Thoracic aorta (tissue), 2 donors: ENCODE results near the gene NR3C2. TPM values are rescaled to one million over a fixed set of nuclear protein-coding genes. Genes with fewer than 3 reads are reported as not detected.
A peak's percentile ranks its signal among the peaks of the same experiment; 100 is the strongest.

Experiments used
- ATAC-seq: fragments of 150-250 bp; one replicate; pipeline ENCODE4 v1.8.0; 2017; ENCODE audit warnings: low read depth; ENCODE audit not compliant: insufficient number of reproducible peaks, low FRiP score
- DNase-seq: peaks from one replicate; pipeline ENCODE4 v3.0.0-alpha.2; 2020; ENCODE audit warnings: low spot score
- H3K27ac ChIP-seq, 2 donors: fragments of 200-600 bp; sonication (generic); 1 replicate in 1 of 2; 2 replicates in 1 of 2; pipeline ENCODE4 v1.5.1; 2016; ENCODE audit warnings: mild to moderate bottlenecking in 2 of 2, moderate library complexity in 2 of 2
- H3K27me3 ChIP-seq: fragments of 200-600 bp; sonication (generic); replicated peaks from 2 replicates; pipeline ENCODE4 v1.6.0; 2016; ENCODE audit warnings: mild to moderate bottlenecking; ENCODE audit not compliant: insufficient read depth
- H3K36me3 ChIP-seq: fragments of 200-600 bp; sonication (generic); one replicate; pipeline ENCODE4 v1.5.1; 2016
- H3K4me1 ChIP-seq, 2 donors: fragments of 200-600 bp; sonication (generic); 1 replicate in 1 of 2; 2 replicates in 1 of 2; pipeline versions ENCODE4 v1.5.1 to v1.6.0; 2016; ENCODE audit warnings: low read depth in 2 of 2, mild to moderate bottlenecking in 1 of 2; ENCODE audit not compliant: control insufficient read depth in 1 of 2
- H3K4me3 ChIP-seq: fragments of 200-600 bp; sonication (generic); 2 replicates; pipeline ENCODE4 v1.5.1; 2016; ENCODE audit warnings: mild to moderate bottlenecking
- H3K9me3 ChIP-seq: fragments of 200-600 bp; sonication (generic); 2 replicates; pipeline ENCODE4 v1.5.1; 2016
- total RNA-seq, 2 donors: library from RNA; depleted of rRNA; stranded (reverse); fragments of >200 nt; gene quantifications; one replicate each; pipeline versions ENCODE4 v1.1.0 to v1.2.3, GENCODE V29; 2016
- TF ChIP-seq, protein P1 (sequence below): fragments of 200-600 bp; sonication (generic); IDR thresholded peaks from one replicate; pipeline ENCODE4 v1.5.1; 2019; ENCODE audit warnings: antibody characterized with exemption

NR3C2 gene
- total RNA-seq, 2 donors from 2014 or later, result 11.2 to 18.1 TPM

GRCh38 chr4:148224476-148224875 is 217.7 kb downstream of the NR3C2 start:
- no peak overlapping the region for H3K27ac ChIP-seq
- TF ChIP-seq, protein P1, sequence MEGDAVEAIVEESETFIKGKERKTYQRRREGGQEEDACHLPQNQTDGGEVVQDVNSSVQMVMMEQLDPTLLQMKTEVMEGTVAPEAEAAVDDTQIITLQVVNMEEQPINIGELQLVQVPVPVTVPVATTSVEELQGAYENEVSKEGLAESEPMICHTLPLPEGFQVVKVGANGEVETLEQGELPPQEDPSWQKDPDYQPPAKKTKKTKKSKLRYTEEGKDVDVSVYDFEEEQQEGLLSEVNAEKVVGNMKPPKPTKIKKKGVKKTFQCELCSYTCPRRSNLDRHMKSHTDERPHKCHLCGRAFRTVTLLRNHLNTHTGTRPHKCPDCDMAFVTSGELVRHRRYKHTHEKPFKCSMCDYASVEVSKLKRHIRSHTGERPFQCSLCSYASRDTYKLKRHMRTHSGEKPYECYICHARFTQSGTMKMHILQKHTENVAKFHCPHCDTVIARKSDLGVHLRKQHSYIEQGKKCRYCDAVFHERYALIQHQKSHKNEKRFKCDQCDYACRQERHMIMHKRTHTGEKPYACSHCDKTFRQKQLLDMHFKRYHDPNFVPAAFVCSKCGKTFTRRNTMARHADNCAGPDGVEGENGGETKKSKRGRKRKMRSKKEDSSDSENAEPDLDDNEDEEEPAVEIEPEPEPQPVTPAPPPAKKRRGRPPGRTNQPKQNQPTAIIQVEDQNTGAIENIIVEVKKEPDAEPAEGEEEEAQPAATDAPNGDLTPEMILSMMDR, result no peak
- no peak for ATAC-seq

GRCh38 chr4:148222991-148223660 is 219.1 kb downstream of the NR3C2 start:
- peaks cover 3 to 4% of the 10 kb centered on the region in 2 donors for H3K4me1 ChIP-seq
- H3K27ac ChIP-seq, result no peak overlapping the region
- DNase-seq (no peak), ATAC-seq (no peak)
- H3K27me3 ChIP-seq, result no peaks in the 10 kb centered on the region
- H3K9me3 ChIP-seq, result no peaks in the 10 kb centered on the region
- no peaks in the 10 kb centered on the region for H3K36me3 ChIP-seq
- TF ChIP-seq, protein P1, result no peak
- H3K4me3 ChIP-seq, result no peak overlapping the region

More at GRCh38 chr4:148224476-148224875, 217.7 kb downstream of the NR3C2 start:
- DNase-seq, result no peak
- Histone ChIP-seq H3K36me3 (no peaks in the 10 kb centered on the region), H3K27me3 (no peaks in the 10 kb centered on the region), H3K4me3 (no peak overlapping the region), H3K9me3 (no peaks in the 10 kb centered on the region), H3K4me1 (peaks cover 3 to 9% of the 10 kb centered on the region in 2 donors)

DNA sequence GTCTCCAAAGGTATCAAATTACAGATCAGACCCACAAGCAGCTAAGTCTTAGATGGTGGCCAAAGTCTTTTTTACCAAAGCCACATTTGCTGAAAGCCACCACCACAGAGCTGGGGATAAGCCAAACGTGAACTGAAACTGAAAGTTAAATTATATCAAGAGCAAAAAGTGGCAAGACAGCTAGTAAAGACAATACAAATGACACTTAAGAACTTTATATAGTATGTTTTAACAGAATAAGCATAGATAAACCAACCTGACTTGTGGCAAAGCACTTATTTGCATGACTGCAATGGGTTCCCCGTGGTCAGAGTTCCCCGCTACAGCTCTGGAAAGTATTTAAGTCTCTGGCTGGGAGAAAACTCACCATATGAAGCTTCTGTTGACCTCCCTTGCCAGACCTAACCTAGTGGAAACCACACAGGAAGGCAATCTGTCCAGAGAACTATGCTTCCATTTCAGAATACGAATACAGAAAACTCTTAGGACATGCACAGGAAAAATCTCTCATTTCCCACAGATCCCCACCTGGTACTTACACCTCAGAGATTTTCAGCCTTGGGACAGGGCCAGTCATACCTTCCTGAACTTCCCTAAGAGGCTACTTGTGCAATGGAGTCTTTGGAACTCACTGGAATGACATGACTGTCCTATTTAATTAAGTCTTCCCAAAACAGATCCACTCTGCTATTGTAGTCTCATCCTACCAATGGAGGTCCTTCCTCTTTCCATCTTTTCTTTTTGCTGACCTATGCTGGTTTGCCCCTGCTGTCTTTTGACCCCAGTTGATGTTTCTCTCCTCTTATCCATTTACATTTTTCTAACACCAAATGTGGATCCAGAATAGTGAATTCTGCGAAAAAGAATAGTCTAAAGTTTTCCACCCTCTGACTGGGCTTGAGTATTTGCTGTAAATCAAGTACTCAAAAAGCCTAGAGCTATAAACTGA is 225.1 kb downstream of the NR3C2 start:
- Histone ChIP-seq H3K4me3 (peak overlapping the region; percentile 44), H3K9me3 (no peaks in the 10 kb centered on the region), H3K4me1 (peaks cover 2 to 32% of the 10 kb centered on the region in 2 donors), H3K27me3 (no peaks in the 10 kb centered on the region), H3K36me3 (no peaks in the 10 kb centered on the region), H3K27ac (peak overlapping the region in 1 of 2 donors; percentile 3)
- TF ChIP-seq, protein P1, result no peak
- ATAC-seq, result no peak
- no peak for DNase-seq

GRCh38 chr4:148216321-148216720 is 225.9 kb downstream of the NR3C2 start:
- no peaks in the 10 kb centered on the region for H3K27me3 ChIP-seq
- H3K4me3 ChIP-seq, result peak overlapping the region; percentile 44
- ATAC-seq, result no peak
- H3K27ac ChIP-seq, result peak overlapping the region; percentile 3 to 10
- no peaks in the 10 kb centered on the region for H3K9me3 ChIP-seq
- peaks cover 2 to 38% of the 10 kb centered on the region in 2 donors for H3K4me1 ChIP-seq
- no peaks in the 10 kb centered on the region for H3K36me3 ChIP-seq
- no peak for DNase-seq
- TF ChIP-seq, protein P1, result no peak

- H3K27ac ChIP-seq, result peak overlapping the region; percentile 34 to 40
- DNase-seq (no peak), ATAC-seq (no peak)
- peaks cover 2 to 39% of the 10 kb centered on the region in 2 donors for H3K4me1 ChIP-seq
- TF ChIP-seq, protein P1, result no peak
- H3K4me3 ChIP-seq, result peak overlapping the region; percentile 66
- H3K27me3 ChIP-seq, result no peaks in the 10 kb centered on the region
- H3K9me3 ChIP-seq, result no peaks in the 10 kb centered on the region
- no peaks in the 10 kb centered on the region for H3K36me3 ChIP-seq
Measured at GRCh38 chr4:148215202-148215601, 227.0 kb downstream of the NR3C2 start.
